GM18505 (cell line): ENCODE data around the gene ZNF398.
"Not testable (repeated sequence)": the region's sequence is repeated elsewhere in the genome, so short reads cannot be mapped to it uniquely, and the experiment has no call there.

Source experiments
- ATAC-seq: cut with Tn5 transposase; IDR thresholded peaks from one replicate; pipeline ENCODE4 v1.9.1; 2021; ENCODE audit not compliant: unreplicated experiment
- POLR2A ChIP-seq: IDR thresholded peaks from 4 replicates; pipeline ENCODE4 v1.6.1; 2011; ENCODE audit warnings: borderline replicate concordance; ENCODE audit not compliant: insufficient read depth, insufficient read length; ENCODE audit errors: extremely low read depth

Gene ZNF398

DNA sequence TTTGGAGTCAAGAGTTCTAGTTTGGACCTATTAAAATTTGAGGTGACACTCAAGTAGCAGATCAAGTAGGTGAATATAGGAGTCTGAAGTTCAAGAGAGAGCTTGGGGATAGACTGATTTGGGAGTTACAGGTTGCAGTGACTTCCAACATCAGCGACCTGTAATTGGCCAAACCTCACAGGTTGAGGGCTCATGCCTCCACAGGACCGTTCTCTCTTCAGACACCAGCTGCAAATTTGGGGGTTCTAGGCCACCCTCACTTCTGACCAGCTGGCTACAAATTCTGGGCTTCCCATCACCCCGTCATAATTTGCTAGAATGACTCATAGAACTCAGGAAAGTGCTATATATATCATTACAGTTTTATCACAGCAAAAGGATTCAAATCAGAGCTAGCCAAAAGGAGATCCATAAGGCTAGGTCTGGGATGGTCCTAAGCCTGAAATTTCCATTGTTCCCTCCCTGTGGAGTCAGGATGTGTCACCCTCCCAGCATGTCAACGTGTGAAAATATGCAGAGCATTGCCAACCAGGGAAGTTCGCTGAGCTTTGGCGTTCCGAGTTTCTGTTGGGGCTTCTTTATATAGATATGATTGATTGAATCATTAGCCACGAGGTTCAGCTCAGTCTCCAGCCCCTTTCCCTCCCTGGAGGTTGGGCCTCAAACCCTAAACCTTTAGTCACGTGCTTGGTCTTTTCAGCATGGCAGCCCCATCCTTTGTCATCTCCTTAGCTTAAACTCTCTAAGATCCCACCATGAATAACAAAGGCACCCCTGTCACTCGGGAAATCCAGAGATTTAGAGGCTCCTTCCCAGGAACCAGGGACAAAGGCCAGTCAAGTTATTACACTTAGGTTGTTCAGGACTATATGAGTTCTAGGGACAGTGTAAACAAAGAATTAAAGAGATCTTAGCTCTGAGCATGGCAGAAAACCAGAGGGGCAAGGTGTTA lies 71.5 kb downstream of the ZNF398 start:
- ATAC-seq: no peak
- no peak for TF ChIP-seq POLR2A

DNA sequence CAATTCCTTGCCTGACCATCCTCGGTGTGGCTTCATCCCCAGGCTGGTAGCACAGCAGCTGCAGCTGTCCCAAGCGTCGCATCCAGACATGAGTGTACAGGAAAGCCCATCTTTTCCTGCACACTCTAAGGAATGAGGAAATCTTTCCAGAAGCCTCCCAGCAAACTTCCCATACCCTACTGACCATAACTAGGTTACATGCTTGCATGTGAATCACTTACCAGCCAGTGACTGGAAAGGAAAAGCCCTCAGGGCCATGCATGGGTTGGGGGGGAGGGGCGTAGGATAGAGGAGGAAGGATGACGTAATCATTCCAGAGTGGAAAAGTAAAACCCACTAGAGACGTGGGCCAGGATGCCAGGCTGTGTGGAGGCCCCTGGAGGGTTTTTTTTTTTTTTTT lies 73.3 kb downstream of the ZNF398 start:
- TF ChIP-seq POLR2A: no peak
- ATAC-seq: no peak

DNA sequence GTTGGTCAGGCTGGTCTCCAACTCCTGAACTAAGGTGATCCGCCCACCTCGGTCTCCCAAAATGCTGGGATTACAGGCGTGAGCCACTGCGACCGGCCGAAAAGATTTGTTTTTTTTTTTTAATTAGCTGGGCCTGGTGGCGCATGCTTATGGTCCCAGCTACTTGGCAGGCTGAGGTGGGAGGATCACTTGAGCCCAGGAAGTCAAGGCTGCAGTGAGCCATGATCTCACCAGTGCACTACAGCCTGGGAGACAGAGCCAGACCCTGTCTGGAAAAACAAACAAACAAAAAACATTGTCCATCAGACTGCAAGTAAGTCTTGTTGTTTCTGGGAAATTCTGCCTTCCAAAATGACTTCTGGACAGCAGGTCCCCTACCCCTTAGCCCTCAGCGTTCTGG lies 75.9 kb downstream of the ZNF398 start:
- TF ChIP-seq POLR2A: no peak
- ATAC-seq: no peak

DNA sequence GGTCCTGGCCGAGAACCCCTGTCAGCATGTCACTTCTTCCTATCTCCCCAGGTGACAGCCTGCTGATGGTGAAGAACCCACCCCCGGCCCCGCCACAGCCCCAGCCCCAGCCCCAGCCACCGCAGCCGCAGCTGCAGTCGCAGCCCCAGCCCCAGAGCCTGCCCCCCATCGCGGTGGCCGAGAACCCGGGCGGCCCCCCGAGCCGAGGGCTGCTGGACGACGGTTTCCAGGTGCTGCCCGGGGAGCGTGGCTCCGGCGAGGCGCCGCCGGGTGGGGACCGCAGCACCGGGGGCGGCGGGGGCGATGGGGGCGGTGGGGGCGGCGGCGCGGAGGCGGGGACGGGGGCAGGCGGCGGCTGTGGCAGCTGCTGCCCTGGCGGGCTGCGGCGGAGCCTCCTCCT lies 76.5 kb downstream of the ZNF398 start:
- no peak for TF ChIP-seq POLR2A
- no peak for ATAC-seq

DNA sequence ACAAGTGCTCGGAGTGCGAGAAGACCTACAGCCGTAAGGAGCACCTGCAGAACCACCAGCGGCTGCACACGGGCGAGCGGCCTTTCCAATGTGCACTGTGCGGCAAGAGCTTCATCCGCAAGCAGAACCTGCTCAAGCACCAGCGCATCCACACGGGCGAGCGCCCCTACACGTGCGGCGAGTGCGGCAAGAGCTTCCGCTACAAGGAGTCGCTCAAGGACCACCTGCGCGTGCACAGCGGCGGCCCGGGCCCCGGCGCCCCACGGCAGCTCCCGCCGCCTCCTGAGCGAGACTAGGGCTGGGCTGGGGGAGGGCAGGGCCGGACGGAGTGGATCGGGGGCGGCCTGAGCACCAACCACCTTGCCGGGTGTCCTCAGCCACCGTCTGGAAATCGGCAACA lies 77.1 kb downstream of the ZNF398 start:
- TF ChIP-seq POLR2A: no peak
- ATAC-seq: no peak

DNA sequence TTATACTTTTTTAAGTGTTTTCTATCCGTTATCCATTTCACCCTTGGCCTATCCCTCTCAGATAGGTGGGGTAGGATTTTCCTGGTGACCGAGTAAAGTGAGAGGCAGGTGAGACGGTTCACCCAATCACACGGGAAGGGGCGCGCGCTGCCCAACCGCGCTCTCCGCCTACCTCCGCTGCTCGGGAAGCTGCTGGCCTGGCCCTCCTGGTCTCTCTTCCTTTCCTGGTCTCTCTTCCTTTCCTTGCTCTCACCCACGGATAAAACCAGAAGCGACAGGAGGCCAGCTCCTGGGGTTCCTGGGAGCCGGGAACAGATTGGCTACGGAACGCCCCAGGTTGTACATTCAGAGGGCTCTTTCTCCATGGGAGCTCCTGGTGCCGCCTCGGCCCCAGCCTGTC lies 77.9 kb downstream of the ZNF398 start:
- no peak for ATAC-seq
- no peak for TF ChIP-seq POLR2A

DNA sequence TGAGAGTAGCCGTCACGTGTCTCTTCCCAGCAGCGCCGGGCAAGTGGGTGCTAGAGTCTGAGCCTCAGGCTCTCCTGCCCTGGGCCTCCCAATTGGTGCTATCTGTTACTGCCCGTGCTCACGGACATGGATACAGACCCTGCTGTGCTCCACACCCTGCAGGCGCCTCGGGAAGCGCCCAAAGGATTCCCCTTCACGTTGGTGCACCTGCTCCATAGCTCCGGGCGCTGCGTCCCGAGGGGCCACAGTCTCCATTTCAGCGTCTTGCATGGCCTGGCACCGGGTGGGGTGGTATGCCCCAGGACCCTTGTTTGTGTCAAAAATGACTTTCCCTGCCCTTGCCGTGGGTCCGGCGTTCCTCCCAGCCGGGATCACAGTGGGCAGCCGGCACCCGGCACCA lies 78.4 kb downstream of the ZNF398 start:
- no peak for TF ChIP-seq POLR2A
- ATAC-seq: no peak

DNA sequence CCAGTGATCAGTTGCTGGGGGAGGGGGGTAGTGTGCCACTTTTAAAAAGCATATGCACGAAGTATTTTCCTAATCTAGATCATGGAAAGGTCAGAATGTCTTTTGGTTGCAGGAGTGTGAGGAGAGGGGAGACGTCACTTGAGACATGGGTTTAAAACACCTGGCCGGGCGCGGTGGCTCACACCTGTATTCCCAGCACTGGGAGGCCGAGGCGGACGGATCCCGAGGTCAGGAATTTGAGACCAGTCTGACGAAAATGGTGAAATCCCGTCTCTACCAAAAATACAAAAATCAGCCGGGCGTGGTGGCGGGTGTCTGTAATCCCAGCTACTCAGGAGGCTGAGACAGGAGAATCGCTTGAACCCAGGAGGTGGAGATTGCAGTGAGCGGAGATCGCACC lies 79.1 kb downstream of the ZNF398 start:
- ATAC-seq: not testable (repeated sequence)

DNA sequence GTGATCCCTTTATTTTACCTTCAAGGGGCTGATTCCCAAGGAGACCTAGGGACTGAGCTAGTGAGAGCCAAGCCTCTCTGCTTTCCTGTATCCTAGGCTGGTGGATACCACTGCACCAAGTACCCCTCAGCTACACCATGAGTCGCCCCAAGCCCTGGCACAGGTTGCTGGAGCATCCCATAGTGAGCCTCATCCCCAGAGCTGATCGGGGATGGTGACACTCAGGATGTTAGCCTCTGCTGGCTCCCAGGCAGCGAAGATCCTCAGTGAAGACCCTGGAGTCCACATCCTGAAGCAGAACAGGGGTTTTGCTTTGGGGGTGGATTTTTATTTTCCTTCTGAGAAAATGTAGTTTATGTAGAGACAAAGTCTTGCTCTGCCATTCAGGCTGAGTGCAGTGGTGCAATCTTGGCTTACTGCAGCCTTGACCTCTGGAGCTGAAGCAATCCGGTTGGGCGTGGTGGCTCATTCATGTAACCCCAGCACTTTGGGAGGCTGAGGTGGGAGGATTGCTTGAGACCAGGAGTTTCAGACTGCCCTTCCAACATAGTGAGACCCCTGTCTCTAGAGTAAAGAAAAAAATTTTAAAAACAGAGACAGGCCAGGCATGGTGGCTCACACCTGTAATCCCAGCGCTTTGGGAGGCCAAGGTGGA lies 79.7 kb downstream of the ZNF398 start:
- no peak for ATAC-seq

DNA sequence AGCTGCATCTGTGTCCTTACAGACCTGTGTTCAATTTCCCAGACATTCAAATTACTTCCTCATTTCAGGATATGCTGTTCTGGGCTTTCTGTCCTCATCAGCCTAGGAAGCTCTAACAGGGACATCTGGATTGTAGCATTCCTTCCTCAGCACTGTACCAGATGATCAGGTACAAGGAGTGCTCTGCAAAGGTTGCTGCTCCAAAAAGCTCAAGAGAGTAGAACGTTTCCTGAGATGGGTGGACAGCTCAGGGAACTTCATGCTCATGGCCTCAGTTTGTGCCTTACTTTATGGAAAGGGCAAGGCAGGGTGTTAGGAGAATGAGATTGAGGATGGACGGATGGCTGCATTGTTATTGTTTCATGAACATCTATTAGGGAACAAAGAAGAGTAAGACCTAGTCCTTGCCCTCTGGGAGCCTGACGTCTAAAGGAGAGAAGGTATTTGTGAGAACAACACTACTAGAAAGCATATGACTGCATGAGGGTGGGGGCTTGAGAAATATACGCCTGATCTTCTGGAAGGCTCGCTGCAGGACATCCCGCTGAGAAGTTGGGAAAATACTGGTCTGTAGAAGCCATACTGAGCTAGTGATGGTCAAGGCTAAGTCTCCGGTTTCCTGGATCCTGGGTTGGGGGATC lies 81.7 kb downstream of the ZNF398 start:
- no peak for TF ChIP-seq POLR2A
- ATAC-seq: no peak

More for the DNA sequence above, 79.7 kb downstream of the ZNF398 start:
- no peak for TF ChIP-seq POLR2A

DNA sequence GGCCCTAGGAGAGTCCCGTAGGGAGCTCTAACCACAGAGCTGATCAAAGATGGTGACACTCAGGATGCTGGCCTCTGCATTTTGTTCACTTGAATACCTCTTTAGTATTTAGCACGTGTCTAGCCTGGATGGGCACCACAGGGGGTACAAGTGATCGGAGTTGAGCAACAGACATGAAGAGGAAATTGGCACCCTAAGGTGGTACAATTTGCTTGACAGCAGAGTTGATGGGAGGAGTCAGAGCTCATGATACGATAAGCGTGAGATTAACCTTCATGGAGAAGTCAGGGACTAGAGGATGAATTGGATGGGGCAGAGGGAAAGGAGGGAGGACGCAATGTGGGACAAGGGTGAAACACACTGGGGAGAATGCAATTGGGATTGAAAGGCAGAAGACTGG lies 82.3 kb downstream of the ZNF398 start:
- no peak for ATAC-seq

DNA sequence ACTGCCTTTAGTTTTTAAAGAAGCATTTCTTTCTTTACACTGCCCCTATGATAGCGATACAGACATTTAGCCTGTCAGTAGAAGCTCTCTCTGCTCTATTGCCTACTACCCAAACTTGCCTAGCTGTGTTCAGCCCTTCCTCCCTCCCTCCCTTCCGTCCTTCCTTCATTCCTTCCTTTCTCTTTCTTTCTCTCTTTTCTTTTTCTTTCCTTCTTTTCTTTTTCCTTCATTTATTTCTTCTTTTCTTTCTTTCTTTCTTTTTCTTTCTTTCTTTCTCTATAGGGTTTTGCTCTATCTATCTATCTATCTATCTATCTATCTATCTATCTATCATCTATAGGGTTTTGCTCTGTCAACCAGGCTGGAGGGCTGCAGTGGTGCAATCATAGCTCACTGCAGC lies 85.1 kb downstream of the ZNF398 start:
- TF ChIP-seq POLR2A: no peak
- ATAC-seq: no peak

More for the DNA sequence above, 82.3 kb downstream of the ZNF398 start:
- TF ChIP-seq POLR2A: no peak
